Ascending aorta (tissue), 2 donors: Measurements from ENCODE around the gene PITPNM3. TPM values are rescaled to one million over a fixed set of nuclear protein-coding genes. Genes with fewer than 3 reads are reported as not detected.

ENCODE experiments used
- DNase-seq, 2 donors: peaks; one replicate each; pipeline ENCODE4 v3.0.0-alpha.2; 2019; ENCODE audit warnings: low spot score in 2 of 2
- H3K27ac ChIP-seq, 2 donors: fragments of 200-600 bp; sonication (generic); one replicate each; pipeline ENCODE4 v1.5.1; 2016 to 2017; ENCODE audit warnings: mild to moderate bottlenecking in 1 of 2
- H3K27me3 ChIP-seq: fragments of 200-600 bp; sonication (generic); one replicate; pipeline ENCODE4 v1.5.1; 2017
- H3K36me3 ChIP-seq, 2 donors: fragments of 200-600 bp; sonication (generic); one replicate each; pipeline ENCODE4 v1.5.1; 2016
- H3K4me1 ChIP-seq, 2 donors: fragments of 200-600 bp; sonication (generic); one replicate each; pipeline ENCODE4 v1.5.1; 2016 to 2017; ENCODE audit warnings: mild to moderate bottlenecking in 1 of 2
- H3K4me3 ChIP-seq, 2 donors: fragments of 200-600 bp; sonication (generic); one replicate each; pipeline ENCODE4 v1.5.1; 2016 to 2017; ENCODE audit warnings: mild to moderate bottlenecking in 1 of 2
- H3K9me3 ChIP-seq, 2 donors: fragments of 200-600 bp; sonication (generic); one replicate each; pipeline ENCODE4 v1.5.1; 2016
- CTCF ChIP-seq, 3 experiments: fragments of 200-600 bp in 2 of 3; fragments of 450-650 bp in 1 of 3; sonication (generic) in 2 of 3; IDR thresholded peaks; one replicate each; pipeline ENCODE4 v1.5.1; 2016 to 2019; ENCODE audit warnings: antibody characterized with exemption in 3 of 3, mild to moderate bottlenecking in 1 of 3, moderate library complexity in 1 of 3
- intact Hi-C: fragments of 100-400 bp; cut with DNase I; formaldehyde crosslinking; loops from one replicate; pipeline ENCODE4 v1.15.1; 2023
- total RNA-seq: library from RNA; depleted of rRNA; stranded (reverse); fragments of >200 nt; gene quantifications from one replicate; pipeline ENCODE4 v1.1.0, GENCODE V29; 2016

Gene PITPNM3
- total RNA-seq, 1 donor from 2014 or later, result 10.4 TPM

GRCh38 chr17:6498356-6498755 is 58.0 kb downstream of the PITPNM3 start:
- TF ChIP-seq CTCF (IDR thresholded peaks at IDR 0.05), result no peak
- no peak overlapping the region for H3K4me3 ChIP-seq
- H3K9me3 ChIP-seq, result no peaks in the 10 kb centered on the region
- no peak overlapping the region for H3K27ac ChIP-seq
- no peaks in the 10 kb centered on the region for H3K36me3 ChIP-seq
- intact Hi-C loops, result no loop called here
- peak in 1 of 2 donors; percentile 37 for DNase-seq
- H3K27me3 ChIP-seq, result no peaks in the 10 kb centered on the region
- no peaks in the 10 kb centered on the region for H3K4me1 ChIP-seq

GRCh38 chr17:6497496-6498221 is 58.7 kb downstream of the PITPNM3 start:
- Histone ChIP-seq H3K4me3 (no peak overlapping the region), H3K27me3 (no peaks in the 10 kb centered on the region), H3K27ac (no peak overlapping the region), H3K36me3 (no peaks in the 10 kb centered on the region), H3K4me1 (no peaks in the 10 kb centered on the region), H3K9me3 (no peaks in the 10 kb centered on the region)
- peak in 1 of 2 donors; percentile 53 for DNase-seq
- TF ChIP-seq CTCF (IDR thresholded peaks at IDR 0.05), result no peak
- intact Hi-C loops, result no loop called here

- Histone ChIP-seq H3K4me1 (no peaks in the 10 kb centered on the region), H3K27me3 (no peaks in the 10 kb centered on the region), H3K36me3 (no peaks in the 10 kb centered on the region), H3K4me3 (no peak overlapping the region), H3K27ac (no peak overlapping the region), H3K9me3 (no peaks in the 10 kb centered on the region)
- peak in 1 of 2 donors; percentile 53 for DNase-seq
- intact Hi-C loops, result no loop called here
- no peak for TF ChIP-seq CTCF (IDR thresholded peaks at IDR 0.05)
Observed at GRCh38 chr17:6496640-6497441, 59.5 kb downstream of the PITPNM3 start.

GRCh38 chr17:6496116-6496481 is 60.3 kb downstream of the PITPNM3 start:
- no peaks in the 10 kb centered on the region for H3K4me1 ChIP-seq
- no peaks in the 10 kb centered on the region for H3K36me3 ChIP-seq
- no peak for TF ChIP-seq CTCF (IDR thresholded peaks at IDR 0.05)
- H3K4me3 ChIP-seq, result no peak overlapping the region
- no peak overlapping the region for H3K27ac ChIP-seq
- no peaks in the 10 kb centered on the region for H3K27me3 ChIP-seq
- intact Hi-C loops, result no loop called here
- H3K9me3 ChIP-seq, result no peaks in the 10 kb centered on the region
- no peak for DNase-seq

- H3K27me3 ChIP-seq, result no peaks in the 10 kb centered on the region
- H3K9me3 ChIP-seq, result no peaks in the 10 kb centered on the region
- intact Hi-C loops, result no loop called here
- DNase-seq, result peak in 1 of 2 donors; percentile 22
- H3K36me3 ChIP-seq, result no peaks in the 10 kb centered on the region
- no peak overlapping the region for H3K4me3 ChIP-seq
- H3K4me1 ChIP-seq, result no peaks in the 10 kb centered on the region
- no peak overlapping the region for H3K27ac ChIP-seq
- no peak for TF ChIP-seq CTCF (IDR thresholded peaks at IDR 0.05)
Observed at GRCh38 chr17:6495450-6496115, 60.8 kb downstream of the PITPNM3 start.
